Limb (tissue), 2 donors: ENCODE measurements around the gene PADI4.

Source experiments
- DNase-seq, 2 donors: peaks; one replicate each; pipeline ENCODE4 v3.0.0-alpha.2; 2016; ENCODE audit errors: extremely low spot score in 2 of 2

Gene PADI4

DNA sequence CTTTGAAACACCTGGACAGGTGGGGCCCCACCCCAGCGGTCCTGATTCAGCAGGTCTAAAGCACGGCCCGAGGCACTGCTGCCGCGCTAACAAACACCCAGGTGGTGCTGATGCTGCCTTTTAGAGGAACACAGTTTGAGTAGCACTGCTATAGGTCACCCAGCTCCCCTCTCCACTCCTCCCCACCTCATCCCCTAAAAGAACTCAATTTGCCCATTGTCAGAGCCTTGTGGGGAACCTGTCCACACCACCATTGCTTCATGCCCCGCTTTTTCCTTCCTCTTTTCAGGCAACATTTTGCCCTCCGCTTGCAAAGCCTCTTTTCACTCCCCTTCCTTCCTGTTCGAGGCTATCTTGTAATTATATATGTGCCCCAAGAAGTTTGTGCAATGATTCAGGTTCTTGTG is 26.2 kb upstream of the PADI4 start:
- peak in 1 of 2 donors; percentile 4 for DNase-seq

GRCh38 chr1:17282836-17283235 is 25.2 kb upstream of the PADI4 start:
- DNase-seq = peak in 1 of 2 donors; percentile 8

GRCh38 chr1:17286646-17287045 is 21.4 kb upstream of the PADI4 start:
- DNase-seq = no peak

DNA sequence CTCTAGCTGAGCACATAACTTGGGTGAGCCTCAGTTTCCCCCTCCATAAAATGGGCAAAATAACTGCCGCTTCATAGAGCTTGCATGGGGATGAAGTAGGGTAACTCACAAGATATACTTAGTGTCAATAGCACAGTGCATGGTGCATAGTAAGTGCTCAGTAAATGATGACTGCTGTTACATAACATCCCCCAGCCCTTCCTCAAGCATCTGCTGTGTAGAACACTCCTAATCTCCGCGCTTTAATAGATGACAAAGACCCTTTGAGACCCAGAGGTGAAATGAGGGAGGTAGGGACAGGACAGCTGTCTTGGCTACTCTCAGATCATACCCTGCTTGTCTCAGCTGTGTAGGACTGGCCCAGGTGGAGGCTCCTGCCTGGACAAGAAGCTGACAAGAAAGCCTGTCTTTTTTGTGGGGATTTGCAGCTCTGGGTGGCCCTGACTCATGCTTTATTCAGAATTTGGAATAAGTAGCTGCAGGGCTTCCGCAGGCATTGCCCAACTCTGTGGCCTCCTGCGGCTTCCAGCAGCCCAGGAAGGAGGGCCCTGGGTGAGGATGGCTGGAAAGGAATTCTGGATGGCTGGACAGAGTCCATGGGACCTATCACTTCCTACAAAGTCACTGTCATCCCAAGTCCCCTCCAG is 20.7 kb upstream of the PADI4 start:
- DNase-seq = no peak

DNA sequence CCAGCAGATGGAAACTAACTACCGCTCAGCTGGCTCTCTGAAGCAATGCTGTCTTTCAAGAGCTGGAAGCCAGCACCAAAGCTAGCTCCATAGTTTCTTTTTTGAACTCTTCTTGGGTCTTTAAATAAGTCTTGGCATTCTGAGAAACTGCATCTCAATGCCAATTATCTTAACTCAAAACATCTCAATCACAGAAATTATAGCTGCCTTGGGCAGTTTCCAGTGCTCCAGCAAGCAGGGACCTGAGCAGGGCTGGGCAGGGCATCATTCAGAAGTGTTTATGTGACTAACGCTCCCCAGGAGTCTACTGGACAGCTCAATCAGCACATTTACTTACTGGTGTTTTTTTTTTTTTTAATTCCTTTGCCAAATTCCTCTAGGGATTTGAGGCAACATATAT is 18.3 kb upstream of the PADI4 start:
- peak in 1 of 2 donors; percentile 8 for DNase-seq

DNA sequence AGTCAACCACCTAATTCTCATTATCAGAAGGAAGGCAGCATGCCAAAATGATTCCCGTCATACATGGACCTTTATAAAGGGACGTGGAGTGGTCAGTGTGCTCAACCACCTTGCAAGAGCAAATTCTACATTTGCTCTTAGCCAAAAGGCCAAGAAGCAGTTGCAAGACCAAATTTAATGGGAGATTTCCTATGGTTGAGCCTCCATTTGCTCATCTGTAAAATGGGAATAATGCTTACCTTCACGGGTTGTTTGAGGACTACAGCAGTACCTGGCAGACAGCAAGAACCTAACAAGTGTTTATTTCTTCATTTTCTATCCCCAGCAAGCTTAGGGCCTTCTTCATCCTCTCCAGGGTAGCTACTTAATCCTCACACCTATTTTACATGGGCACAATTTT is 17.4 kb upstream of the PADI4 start:
- DNase-seq = no peak

- no peak for DNase-seq
Measured at GRCh38 chr1:17292299-17293160, 15.5 kb upstream of the PADI4 start.

DNA sequence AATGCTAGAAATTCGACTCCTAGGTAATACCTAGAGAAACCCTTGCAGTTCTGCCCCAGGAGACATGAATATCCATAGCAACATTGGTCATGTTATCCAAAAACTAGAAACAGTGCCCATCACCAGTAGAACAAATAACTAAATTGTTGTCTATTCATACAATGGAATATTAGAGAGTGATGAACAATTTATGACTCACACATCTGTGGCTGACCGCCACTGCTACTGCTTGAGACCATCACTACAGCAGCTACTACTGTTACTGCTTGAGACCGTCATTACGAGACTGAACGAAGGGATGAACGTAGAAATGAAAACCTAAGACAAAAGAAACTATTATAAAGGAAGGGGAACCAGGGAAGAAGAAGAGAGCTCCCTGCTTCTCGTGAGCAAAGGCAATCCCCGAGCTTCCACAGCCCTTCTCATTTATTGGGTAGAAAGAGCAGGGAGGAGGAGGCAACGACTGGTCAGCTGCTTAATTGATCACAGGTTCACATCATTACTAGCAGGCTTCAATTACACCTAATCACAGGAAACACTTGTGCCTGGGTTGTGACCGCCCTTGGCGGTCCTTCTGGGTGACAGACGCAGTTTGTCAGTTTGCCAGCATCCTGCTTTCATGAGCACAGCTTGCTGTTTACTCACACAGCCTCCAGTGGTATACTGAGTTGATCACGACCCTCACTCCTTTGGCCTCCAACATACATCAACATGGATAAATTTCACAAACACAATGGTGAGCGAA is 14.1 kb upstream of the PADI4 start:
- DNase-seq = no peak

DNA sequence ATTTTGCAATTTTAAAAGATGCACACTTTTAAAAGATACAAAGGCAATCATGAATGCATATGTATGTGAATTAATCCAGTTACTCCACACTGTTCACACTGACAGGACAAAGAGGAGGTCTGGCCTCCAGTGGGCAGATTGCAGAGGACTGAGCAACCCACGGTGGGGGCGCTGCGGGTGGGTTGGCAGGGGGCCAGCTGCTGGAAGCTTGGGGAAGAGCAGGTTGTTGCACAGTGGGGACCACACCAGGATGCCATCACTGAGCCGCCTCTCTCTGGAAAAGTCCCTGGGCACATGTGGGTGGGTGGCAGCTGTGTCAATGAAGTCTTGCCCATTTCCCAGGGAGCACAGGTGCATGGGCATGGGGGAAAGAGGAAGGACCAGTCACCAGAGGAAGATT is 12.7 kb upstream of the PADI4 start:
- DNase-seq = no peak

DNA sequence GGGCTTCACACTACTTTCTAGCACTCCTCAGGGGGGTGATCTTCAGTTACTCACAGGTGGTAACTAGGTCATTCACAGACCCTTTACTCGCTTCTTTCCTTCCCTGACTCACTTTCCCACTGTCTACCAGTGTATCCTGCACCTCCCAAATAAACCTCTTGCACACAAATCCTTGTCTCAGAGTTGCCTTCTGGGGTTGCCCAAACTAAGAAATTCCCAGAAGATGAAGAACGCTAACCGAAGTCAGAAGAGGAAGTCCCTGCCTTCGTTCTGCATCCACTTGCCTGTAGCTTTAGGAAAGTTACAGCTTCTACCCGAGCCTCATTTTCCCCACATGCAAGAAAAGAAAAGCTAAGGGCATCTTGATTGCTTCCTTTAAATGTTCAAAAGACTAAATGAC is 11.9 kb upstream of the PADI4 start:
- DNase-seq = no peak

DNA sequence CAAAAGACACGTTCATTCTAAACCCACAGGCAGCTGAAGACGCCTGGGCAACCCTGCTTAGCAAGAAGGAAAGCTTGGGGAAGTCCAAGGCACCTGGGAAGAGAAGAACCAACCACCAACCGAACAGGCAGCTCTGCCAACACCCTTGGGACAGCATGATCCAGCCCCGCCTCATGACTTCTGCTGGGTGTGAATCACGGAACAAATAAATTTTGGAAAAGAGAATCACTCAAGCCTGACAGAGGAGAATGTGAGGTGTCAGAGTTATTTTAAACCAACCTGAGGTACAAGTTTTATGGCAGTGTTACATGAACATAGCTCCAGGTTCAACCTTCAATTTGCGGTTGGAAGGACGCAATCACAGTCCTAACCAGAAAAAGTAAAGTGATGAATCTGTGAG is 10.0 kb upstream of the PADI4 start:
- DNase-seq = no peak

- no peak for DNase-seq
Measured at GRCh38 chr1:17301767-17302166, 6.2 kb upstream of the PADI4 start.

DNA sequence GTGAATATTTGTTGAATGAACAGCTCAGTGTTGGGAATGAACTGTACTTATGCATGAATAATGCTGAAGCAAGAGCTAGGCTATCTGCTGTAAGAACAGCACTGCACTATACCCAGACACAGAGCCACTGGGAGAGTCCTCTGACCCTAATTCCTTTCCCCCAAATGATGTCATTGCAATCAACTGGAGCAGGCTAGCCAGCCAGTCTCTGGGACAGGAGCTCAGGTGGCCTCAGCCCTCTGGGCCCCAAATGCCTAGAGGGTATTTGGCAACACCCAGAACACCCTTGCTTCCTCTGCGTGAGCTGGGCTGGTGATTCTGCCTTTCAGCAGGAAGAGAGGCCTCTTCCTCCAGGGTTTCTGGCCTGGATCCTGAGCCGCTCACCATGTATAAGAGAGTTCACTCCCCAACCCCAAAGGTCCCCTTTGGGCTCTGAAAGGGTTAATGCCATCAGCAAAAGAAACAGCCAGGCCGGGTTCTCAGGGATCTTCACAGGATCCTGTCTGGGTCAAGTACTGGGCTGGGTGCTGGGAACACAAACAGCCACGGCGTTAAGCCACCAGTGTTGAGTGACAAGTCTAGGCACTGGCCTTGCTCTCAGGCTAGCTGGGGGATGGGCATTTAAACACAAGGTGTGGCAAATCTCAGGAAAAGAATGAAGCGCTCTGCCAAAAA is 3.7 kb upstream of the PADI4 start:
- no peak for DNase-seq

DNA sequence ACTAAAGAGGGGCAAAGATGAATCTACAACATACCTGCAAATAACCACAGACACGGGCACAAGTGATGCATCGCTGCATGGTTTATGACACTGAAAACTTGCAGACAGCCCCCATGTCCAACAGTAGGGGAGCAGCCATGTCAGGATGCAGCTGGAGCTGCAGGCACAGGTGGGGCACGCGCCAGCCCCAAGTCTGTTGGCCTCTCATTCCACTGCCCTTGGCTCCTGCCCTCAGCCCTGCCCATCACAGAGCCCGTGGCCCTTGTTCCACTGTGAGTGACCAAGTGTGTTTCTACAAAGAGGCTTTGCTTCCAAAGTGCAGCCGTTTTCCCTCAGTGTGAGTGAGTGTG is 3.2 kb upstream of the PADI4 start:
- no peak for DNase-seq

- DNase-seq = no peak
Measured at GRCh38 chr1:17305576-17306095, 2.4 kb upstream of the PADI4 start.

DNA sequence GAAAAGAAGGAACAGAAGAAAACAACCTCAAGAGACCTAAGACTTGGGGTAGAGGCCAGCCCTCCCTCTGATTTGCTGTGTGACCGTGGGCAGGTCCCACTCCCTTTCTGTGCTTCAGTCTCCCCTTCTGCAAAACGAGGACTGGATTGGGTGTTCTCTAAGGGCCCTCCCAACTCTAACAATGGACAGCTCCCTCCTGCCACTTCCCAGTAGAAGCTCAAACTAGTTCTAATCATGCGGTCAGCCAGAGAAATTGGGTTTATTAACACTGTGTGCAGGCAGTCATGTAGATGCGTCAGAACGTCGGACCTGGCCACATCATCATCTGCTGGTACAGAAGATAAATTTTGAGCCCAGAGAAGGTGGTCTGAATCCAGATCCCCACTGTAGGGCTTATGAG is 1.6 kb upstream of the PADI4 start:
- no peak for DNase-seq

GRCh38 chr1:17306921-17307320 is 1.1 kb upstream of the PADI4 start:
- no peak for DNase-seq

- DNase-seq = no peak
Measured at GRCh38 chr1:17307329-17307728, 668 bp upstream of the PADI4 start.

GRCh38 chr1:17308593-17308992 is 596 bp downstream of the PADI4 start:
- DNase-seq = no peak

GRCh38 chr1:17309426-17310067 is 1.6 kb downstream of the PADI4 start:
- DNase-seq = no peak

DNA sequence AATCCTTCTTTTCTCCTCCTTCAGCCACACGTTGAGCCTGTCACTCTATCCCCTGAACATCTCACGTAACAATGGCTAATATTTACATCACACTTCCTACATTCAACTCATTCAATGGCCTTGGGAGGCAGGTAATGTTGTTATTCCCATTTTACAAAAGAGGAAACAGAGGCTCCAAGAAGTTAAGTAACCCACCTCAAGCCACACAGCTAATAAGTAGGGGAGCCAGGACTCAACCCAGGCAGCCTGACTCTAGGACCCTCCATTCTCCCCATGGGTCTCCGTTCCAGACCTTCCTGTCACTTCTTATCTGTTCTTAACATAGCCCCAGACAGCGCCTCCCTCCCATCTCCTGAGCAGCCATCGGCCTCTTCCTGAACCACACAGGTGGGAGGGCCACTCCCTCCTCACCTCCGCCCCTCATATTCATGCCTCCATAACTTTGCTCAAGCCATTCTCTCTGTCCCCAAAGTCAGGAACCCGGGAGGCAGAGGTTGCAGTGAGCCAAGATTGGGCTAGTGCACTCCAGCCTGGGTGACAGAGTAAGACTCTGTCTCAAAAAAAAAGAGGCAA is 2.2 kb downstream of the PADI4 start:
- no peak for DNase-seq
